ENCODE measurements around the gene ARVCF.
"Not testable (repeated sequence)": the region's sequence is repeated elsewhere in the genome, so short reads cannot be mapped to it uniquely, and the experiment has no call there.

Gene ARVCF

DNA sequence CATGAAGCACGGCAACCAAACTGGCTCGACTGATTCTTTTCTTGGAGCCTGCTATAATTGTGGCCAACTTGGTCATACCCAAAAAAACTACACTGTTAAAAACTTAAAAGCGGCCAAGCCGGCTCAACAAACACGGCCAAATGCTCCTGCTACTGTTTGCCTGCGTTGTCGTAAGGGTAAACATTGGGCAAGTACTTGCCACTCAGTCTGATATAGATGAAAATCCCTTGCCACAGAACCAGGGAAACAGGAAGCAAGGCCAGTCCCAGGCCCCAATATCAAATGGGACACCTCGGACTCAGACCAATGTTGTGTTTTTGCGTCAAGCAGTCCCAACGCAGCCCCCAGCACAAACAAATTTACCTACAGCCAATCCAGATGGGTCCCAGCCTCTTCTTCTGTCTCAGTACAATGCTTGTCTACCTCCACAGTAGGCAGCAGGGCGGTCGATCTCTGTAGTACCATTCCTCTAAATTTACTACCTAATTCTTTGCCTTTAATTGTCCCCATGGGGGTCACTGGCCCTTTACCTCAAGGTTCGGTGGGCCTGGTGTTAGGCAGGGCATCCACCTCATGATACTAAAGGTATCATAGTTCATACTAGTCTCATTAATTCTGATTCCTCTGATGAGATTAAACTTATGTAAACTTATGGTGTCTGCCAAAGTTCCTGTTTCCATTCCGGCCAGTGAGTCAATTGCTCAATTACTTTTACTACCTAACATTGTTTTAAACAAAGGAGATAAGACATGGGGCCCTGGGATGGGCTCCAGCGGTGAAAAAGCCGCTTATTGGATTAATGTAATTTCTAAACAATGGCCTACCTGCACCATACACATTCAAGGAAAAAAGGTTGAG, 78.8 kb downstream of the ARVCF start:
- no peak for TF ChIP-seq EZH2phosphoT487 (IDR thresholded peaks at IDR 0.05; ENCODE audit: borderline replicate concordance, low read length)
- TF ChIP-seq, protein P1, sequence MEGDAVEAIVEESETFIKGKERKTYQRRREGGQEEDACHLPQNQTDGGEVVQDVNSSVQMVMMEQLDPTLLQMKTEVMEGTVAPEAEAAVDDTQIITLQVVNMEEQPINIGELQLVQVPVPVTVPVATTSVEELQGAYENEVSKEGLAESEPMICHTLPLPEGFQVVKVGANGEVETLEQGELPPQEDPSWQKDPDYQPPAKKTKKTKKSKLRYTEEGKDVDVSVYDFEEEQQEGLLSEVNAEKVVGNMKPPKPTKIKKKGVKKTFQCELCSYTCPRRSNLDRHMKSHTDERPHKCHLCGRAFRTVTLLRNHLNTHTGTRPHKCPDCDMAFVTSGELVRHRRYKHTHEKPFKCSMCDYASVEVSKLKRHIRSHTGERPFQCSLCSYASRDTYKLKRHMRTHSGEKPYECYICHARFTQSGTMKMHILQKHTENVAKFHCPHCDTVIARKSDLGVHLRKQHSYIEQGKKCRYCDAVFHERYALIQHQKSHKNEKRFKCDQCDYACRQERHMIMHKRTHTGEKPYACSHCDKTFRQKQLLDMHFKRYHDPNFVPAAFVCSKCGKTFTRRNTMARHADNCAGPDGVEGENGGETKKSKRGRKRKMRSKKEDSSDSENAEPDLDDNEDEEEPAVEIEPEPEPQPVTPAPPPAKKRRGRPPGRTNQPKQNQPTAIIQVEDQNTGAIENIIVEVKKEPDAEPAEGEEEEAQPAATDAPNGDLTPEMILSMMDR (IDR thresholded peaks at IDR 0.05; ENCODE audit: low read depth, low read length, poor library complexity, severe bottlenecking), result no peak
- H3K9me2 ChIP-seq (replicated peaks; ENCODE audit: control insufficient read depth, low read length), result no peaks in the 10 kb centered on the region
- H3K27me3 ChIP-seq (ENCODE audit: control insufficient read depth, low read length), result no peaks in the 10 kb centered on the region
- no peaks in the 10 kb centered on the region for H3K9me3 ChIP-seq (ENCODE audit: control insufficient read depth, insufficient read depth, low read length)
- no peaks in the 10 kb centered on the region for H3F3A ChIP-seq (ENCODE audit: control insufficient read depth, insufficient read depth)
- H3K4me1 ChIP-seq (ENCODE audit: control insufficient read depth, low read length), result peaks cover 17% of the 10 kb centered on the region
- H4K20me1 ChIP-seq (ENCODE audit: control insufficient read depth, insufficient read depth, low read depth, low read length), result no peaks in the 10 kb centered on the region
- peaks cover 20% of the 10 kb centered on the region for H3K79me2 ChIP-seq (ENCODE audit: control insufficient read depth, low read length)
- no peak overlapping the region for H3K27ac ChIP-seq (ENCODE audit: low read depth, low read length)
- H3K4me2 ChIP-seq (ENCODE audit: low read length), result no peak overlapping the region
- H3K4me3 ChIP-seq (ENCODE audit: low read length), result no peak overlapping the region
- H3K36me3 ChIP-seq (ENCODE audit: control insufficient read depth, low read length), result peaks cover 11% of the 10 kb centered on the region

DNA sequence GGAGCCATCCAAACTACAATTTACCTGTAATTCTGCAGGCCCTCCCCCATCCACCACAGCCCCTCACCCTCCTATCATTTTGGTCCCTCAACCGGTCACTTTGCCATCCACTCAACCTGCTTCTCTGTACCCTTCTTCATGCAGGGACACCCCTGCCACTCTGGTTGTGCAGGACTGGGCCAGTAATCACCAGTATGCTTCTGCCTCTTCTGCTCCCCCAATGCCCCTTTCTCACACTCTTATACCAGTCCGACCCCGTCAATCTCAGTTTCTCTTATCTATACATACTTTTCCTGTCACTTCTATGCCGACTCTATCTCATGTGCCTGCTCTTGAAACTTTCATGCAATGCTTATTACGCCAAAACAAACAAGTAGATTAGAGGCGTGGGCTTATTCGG, 80.1 kb downstream of the ARVCF start:
- H3K79me2 ChIP-seq (ENCODE audit: control insufficient read depth, low read length), result peaks cover 7% of the 10 kb centered on the region; the same call in 1 of the 2 replicates
- H3K9me3 ChIP-seq (ENCODE audit: control insufficient read depth, insufficient read depth, low read length), result no peaks in the 10 kb centered on the region
- no peaks in the 10 kb centered on the region for H3K27me3 ChIP-seq (ENCODE audit: control insufficient read depth, low read length)
- H3K9me2 ChIP-seq (replicated peaks; ENCODE audit: control insufficient read depth, low read length), result no peaks in the 10 kb centered on the region
- no peaks in the 10 kb centered on the region for H3F3A ChIP-seq (ENCODE audit: control insufficient read depth, insufficient read depth)
- peaks cover 14% of the 10 kb centered on the region for H3K4me1 ChIP-seq (ENCODE audit: control insufficient read depth, low read length)
- H3K4me3 ChIP-seq (ENCODE audit: low read length), result no peak overlapping the region
- H4K20me1 ChIP-seq (ENCODE audit: control insufficient read depth, insufficient read depth, low read depth, low read length), result no peaks in the 10 kb centered on the region
- no peaks in the 10 kb centered on the region for H3K36me3 ChIP-seq (ENCODE audit: control insufficient read depth, low read length)
- TF ChIP-seq EZH2phosphoT487 (IDR thresholded peaks at IDR 0.05; ENCODE audit: borderline replicate concordance, low read length), result no peak
- TF ChIP-seq, protein P1 (IDR thresholded peaks at IDR 0.05; ENCODE audit: low read depth, low read length, poor library complexity, severe bottlenecking), result no peak
- H3K27ac ChIP-seq (ENCODE audit: low read depth, low read length), result no peak overlapping the region
- no peak overlapping the region for H3K4me2 ChIP-seq (ENCODE audit: low read length)

DNA sequence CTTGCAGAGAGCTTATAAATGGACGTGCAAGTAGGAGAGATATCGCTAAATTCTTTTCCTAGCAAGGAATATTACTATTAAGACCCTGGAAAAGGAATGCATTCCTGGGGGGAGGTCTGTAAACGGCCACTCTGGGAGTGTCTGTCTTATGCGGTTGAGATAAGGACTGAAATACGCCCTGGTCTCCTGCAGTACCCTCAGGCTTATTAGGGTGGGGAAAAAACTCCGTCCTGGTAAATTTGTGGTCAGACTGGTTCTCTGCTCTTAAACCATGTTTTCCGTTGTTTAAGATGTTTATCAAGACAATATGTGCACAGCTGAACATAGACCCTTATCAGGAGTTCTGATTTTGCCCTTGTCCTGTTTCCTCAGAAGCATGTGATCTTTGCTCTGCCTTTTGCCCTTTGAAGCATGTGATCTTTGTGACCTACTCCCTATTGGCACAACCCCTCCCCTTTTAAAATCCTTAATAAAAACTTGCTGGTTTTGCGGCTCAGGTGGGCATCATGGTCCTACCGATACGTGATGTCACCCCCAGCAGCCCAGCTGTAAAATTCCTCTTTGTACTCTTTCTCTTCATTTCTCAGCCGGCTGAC, 81.4 kb downstream of the ARVCF start:
- not testable (repeated sequence) for H3K4me2 ChIP-seq (ENCODE audit: low read length); H3K79me2 ChIP-seq (ENCODE audit: control insufficient read depth, low read length); H3K36me3 ChIP-seq (ENCODE audit: control insufficient read depth, low read length); H3K9me3 ChIP-seq (ENCODE audit: control insufficient read depth, insufficient read depth, low read length); H3F3A ChIP-seq (ENCODE audit: control insufficient read depth, insufficient read depth); H3K27me3 ChIP-seq (ENCODE audit: control insufficient read depth, low read length); H3K9me2 ChIP-seq (replicated peaks; ENCODE audit: control insufficient read depth, low read length); H4K20me1 ChIP-seq (ENCODE audit: control insufficient read depth, insufficient read depth, low read depth, low read length); H3K4me3 ChIP-seq (ENCODE audit: low read length); H3K27ac ChIP-seq (ENCODE audit: low read depth, low read length); H3K4me1 ChIP-seq (ENCODE audit: control insufficient read depth, low read length)
